C4-2B (cell line): ENCODE results near the gene LRRC37A3.
"Not testable (repeated sequence)": the region's sequence is repeated elsewhere in the genome, so short reads cannot be mapped to it uniquely, and the experiment has no call there.

Experiments used
- ZFX ChIP-seq: fragments of 450-650 bp; IDR thresholded peaks from 2 replicates; pipeline ENCODE4 v1.6.1; 2017
- TF ChIP-seq, protein P1 (sequence below): fragments of 450-650 bp; conservative IDR thresholded peaks from 2 replicates; pipeline ENCODE4 v1.5.1; 2017; ENCODE audit warnings: mild to moderate bottlenecking

- TF ChIP-seq, protein P1, sequence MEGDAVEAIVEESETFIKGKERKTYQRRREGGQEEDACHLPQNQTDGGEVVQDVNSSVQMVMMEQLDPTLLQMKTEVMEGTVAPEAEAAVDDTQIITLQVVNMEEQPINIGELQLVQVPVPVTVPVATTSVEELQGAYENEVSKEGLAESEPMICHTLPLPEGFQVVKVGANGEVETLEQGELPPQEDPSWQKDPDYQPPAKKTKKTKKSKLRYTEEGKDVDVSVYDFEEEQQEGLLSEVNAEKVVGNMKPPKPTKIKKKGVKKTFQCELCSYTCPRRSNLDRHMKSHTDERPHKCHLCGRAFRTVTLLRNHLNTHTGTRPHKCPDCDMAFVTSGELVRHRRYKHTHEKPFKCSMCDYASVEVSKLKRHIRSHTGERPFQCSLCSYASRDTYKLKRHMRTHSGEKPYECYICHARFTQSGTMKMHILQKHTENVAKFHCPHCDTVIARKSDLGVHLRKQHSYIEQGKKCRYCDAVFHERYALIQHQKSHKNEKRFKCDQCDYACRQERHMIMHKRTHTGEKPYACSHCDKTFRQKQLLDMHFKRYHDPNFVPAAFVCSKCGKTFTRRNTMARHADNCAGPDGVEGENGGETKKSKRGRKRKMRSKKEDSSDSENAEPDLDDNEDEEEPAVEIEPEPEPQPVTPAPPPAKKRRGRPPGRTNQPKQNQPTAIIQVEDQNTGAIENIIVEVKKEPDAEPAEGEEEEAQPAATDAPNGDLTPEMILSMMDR = not testable (repeated sequence)
- TF ChIP-seq ZFX = not testable (repeated sequence)
Measured at GRCh38 chr17:64837018-64837761, 82.1 kb downstream of the LRRC37A3 start.
